GM04504 (cell line): ENCODE results near the gene SUN1.

Source experiments
- DNase-seq: peaks from one replicate; pipeline ENCODE4 v3.0.0-alpha.2; 2012; ENCODE audit warnings: low read depth

SUN1 gene

GRCh38 chr7:879093-879492 lies 46.8 kb downstream of the SUN1 start:
- DNase-seq: no peak

DNA sequence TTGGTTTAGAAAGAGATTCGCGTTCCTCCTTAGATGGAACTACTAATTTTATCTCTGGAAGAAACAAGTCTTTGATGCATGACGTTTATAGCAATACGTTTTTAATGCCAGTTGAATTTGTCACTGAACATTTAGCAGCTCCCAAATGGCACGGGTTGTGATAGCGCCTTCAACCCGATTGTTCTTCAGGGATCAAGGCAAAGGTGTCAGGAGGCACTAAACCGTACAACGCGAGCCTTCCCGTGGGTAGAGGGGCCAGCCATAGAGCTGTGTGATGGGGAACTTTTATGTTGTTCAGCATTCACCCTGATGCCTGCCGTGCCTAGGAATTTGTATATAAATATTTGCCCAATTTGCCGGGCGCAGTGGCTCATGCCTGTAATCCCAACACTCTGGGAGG lies 47.4 kb downstream of the SUN1 start:
- no peak for DNase-seq

- no peak for DNase-seq
Measured at GRCh38 chr7:880450-880849, 48.2 kb downstream of the SUN1 start.

DNA sequence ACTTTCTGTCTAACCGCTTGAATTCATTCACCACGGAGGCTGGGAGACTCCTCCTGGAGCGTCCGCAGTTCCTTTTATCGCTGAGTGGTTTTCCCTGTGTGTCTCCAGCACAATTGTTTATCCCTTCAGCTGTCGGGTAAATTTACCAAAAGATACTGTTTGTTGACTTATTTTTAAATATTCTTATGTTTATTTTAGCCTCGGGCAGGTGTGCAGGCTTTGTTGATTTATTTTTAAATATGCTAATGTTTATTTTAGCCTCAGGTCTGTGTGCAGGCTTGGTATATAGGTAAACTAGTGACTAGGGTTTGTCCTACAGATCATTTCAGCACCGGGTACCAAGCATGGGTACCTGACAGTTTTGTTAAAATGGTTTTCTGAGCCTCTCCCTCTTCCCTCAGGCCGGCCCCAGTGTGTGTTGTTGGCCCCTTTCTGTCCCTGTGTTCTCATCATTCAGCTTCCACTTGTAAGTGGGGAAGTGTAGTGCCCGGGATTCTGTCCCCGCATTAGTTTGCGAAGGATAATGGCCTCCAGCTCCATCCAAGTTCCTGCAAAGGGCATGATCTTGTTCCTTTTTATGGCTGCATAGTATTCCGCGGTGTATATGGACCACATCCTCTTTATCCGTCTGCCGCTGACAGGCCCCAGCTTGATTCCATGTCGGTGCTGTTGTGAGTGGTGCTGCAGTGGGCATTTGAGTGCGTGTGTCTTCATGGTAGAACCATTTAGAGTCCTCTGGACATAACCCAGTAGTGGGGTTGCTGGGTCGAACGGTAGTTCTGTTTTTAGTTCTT lies 49.4 kb downstream of the SUN1 start:
- no peak for DNase-seq

GRCh38 chr7:882336-883035 lies 50.2 kb downstream of the SUN1 start:
- DNase-seq: no peak

- no peak for DNase-seq
Measured at GRCh38 chr7:883055-884021, 51.1 kb downstream of the SUN1 start.

DNA sequence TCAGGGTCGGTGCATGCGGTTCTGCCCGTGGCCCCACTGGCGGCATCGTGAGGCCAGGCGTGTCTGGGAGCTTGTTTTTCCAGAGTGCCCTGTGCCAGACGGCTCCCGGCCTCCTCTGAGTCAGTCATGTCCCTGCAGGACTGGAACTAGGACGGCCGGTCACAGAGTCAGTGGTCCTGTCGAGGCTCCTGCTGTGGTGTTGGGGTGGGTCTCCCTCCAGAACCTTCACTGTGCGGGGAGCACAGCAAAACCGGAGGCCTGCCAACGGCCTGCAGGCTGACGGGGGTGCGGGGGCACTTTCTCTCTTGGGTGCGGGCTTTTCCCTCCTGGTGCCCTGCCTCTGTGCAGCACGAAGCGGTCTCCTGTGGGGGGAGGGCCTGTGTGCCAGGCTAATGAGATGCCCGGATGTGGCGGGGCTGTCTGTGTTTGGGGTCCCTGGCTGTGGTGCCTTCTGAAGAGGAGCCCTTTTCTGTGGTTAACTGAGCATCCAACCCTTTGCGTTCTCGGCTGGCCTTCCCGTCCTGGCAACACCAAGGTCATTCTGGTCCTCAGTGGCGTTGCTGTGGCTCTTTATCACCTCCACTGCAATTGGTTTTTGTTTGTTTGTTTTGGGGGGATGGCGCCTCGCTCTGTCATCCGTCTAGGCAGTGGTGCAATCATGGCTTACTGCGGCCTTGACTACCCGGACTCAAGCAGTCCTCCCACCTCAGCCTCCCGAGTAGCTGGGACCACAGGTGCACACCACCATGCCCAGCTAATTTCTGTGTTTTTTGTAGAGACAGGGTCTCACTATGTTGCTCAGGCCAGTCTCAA lies 52.1 kb downstream of the SUN1 start:
- DNase-seq: no peak

- no peak for DNase-seq
Measured at GRCh38 chr7:885261-885892, 53.1 kb downstream of the SUN1 start.

DNA sequence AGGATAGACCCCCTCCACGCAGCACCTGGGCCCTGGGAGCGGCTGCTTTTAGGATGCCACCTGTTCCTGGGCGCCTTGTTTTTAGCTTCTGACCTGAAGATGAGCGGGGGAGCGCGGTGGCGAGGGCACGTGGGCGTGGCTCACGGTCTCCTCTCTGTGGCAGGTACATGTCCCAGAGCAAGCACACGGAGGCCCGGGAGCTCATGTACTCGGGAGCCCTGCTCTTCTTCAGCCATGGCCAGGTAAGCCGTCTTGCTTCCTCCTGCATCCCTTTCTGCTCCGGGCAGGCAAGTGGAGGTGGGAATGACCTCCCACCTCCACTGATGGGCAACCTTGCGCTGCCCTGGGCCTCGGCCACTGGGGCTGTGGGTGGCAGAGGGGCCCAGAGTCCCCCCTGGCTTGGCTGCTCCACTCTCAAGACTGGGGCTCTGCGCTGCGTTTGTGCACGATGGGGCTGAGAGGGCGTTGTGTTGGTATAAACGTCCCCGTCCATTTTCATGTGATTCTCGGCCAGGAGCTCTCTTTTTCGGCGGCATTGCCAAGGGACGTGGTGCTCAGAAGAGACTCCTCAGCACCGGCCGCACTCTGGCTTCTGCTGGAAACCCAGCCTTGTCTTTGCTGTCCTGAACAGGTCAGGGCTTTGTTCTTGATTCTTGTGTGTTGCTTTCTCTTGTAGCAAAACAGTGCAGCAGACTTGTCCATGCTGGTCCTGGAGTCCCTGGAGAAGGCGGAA lies 53.8 kb downstream of the SUN1 start:
- no peak for DNase-seq

GRCh38 chr7:886626-887487 lies 54.6 kb downstream of the SUN1 start:
- DNase-seq: no peak

DNA sequence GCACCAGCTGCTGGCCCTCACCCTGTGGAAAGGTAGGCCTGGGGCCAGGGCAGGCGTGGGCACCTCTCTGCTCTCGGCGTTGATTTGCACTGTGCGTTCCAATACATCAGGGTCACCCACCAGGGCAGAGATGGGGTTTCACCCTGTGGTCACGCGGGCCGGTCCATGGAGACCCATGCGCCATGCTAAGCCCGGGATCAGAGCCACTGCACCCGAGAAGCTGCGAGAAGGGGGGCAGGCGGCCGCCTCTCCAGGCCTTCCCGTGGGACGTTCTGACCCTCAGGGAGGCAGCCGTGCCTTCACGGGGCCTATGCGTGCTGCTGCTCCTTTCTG lies 55.2 kb downstream of the SUN1 start:
- DNase-seq: no peak

GRCh38 chr7:888081-889024 lies 56.1 kb downstream of the SUN1 start:
- no peak for DNase-seq

DNA sequence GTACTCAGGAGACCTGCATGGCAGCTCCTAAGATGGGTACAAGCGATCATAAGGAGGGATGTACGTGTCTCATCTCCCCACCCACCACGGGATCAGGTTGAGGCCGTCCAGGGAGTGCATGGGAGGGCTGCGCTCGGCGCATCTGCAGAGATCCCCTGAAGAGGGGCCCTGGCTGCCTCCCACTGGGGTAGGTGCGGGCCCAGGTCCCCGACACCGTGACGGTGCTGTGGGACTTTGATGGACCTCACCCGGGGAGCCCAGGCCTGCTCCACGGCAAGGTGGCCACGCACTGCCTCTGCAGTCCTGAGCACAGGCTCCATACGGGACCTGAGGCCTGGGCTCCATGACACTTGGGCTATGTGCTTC lies 56.7 kb downstream of the SUN1 start:
- no peak for DNase-seq

GRCh38 chr7:889391-889790 lies 57.1 kb downstream of the SUN1 start:
- DNase-seq: no peak

DNA sequence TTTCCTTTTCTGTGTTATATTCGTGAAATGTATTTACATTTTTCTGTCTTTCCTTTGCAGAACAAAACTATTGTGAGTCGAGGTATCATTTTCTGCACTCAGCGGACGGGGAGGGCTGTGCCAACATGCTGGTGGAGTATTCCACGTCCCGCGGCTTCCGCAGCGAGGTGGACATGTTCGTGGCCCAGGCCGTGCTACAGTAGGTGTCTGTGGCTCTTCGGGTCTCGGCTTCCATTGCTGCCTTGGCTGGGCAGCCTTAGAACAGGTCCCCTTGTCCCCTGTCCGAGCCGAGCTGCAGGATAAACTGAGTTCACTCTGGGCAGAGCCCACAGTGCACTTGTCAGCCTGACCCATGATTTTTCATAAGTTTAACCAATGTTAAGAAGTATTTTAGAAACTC lies 58.6 kb downstream of the SUN1 start:
- no peak for DNase-seq

DNA sequence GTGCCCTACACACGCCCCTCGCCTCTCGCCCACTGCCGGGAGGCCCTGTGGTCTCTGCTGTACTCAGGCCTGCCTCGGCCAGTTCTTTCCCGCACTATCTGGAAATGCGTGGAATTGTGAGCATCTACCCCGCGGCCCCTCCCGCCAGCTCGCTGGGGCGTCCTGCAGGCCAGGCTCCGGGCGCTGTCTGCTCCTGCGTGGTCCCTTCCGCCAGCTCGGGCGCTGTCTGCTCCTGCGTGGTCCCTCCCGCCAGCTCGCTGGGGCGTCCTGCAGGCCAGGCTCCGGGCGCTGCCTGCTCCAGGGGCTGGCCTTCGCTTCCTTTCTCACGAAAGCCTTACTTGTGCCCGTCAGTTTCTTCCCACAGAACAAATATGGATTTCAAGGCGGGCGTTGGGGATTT lies 59.0 kb downstream of the SUN1 start:
- no peak for DNase-seq

GRCh38 chr7:891805-892204 lies 59.5 kb downstream of the SUN1 start:
- DNase-seq: no peak
